Dedifferentiated amniotic fluid mesenchymal stem cell (primary cell): Measurements from ENCODE around the gene AVL9.
A peak's percentile ranks its signal among the peaks of the same experiment; 100 is the strongest.
"Not testable (repeated sequence)": the region's sequence is repeated elsewhere in the genome, so short reads cannot be mapped to it uniquely, and the experiment has no call there.

Source experiments
- DNase-seq: peaks from one replicate; pipeline ENCODE4 v3.0.0-alpha.2; 2016; ENCODE audit errors: extremely low spot score

The AVL9 gene

GRCh38 chr7:32587411-32587948, 92.2 kb downstream of the AVL9 start:
- peak; percentile 58 for DNase-seq

GRCh38 chr7:32588657-32589056, 93.4 kb downstream of the AVL9 start:
- DNase-seq = peak; percentile 23

GRCh38 chr7:32591938-32592337, 96.6 kb downstream of the AVL9 start:
- no peak for DNase-seq

GRCh38 chr7:32592701-32593100, 97.4 kb downstream of the AVL9 start:
- DNase-seq = no peak

- no peak for DNase-seq
These were observed 99.7 kb downstream of the AVL9 start for GRCh38 chr7:32594965-32595490.

GRCh38 chr7:32601196-32601595, 105.9 kb downstream of the AVL9 start:
- DNase-seq = not testable (repeated sequence)

- DNase-seq = no peak
These were observed 107.2 kb downstream of the AVL9 start for GRCh38 chr7:32602470-32602869.

GRCh38 chr7:32603492-32603891, 108.2 kb downstream of the AVL9 start:
- not testable (repeated sequence) for DNase-seq

GRCh38 chr7:32604047-32604446, 108.8 kb downstream of the AVL9 start:
- DNase-seq = not testable (repeated sequence)

GRCh38 chr7:32605032-32605431, 109.7 kb downstream of the AVL9 start:
- DNase-seq = no peak

GRCh38 chr7:32609463-32609862, 114.2 kb downstream of the AVL9 start:
- DNase-seq = no peak

GRCh38 chr7:32611201-32612099, 116.2 kb downstream of the AVL9 start:
- peak; percentile 17 for DNase-seq

- DNase-seq = peak; percentile 77
These were observed 121.3 kb downstream of the AVL9 start for GRCh38 chr7:32616625-32617024.

- DNase-seq = no peak
These were observed 123.2 kb downstream of the AVL9 start for GRCh38 chr7:32618470-32618869.

GRCh38 chr7:32618987-32619386, 123.7 kb downstream of the AVL9 start:
- DNase-seq = no peak

GRCh38 chr7:32619416-32619815, 124.1 kb downstream of the AVL9 start:
- not testable (repeated sequence) for DNase-seq

GRCh38 chr7:32631021-32631420, 135.7 kb downstream of the AVL9 start:
- DNase-seq = no peak

GRCh38 chr7:32631590-32632497, 136.6 kb downstream of the AVL9 start:
- DNase-seq = not testable (repeated sequence)

GRCh38 chr7:32633446-32633845, 138.2 kb downstream of the AVL9 start:
- not testable (repeated sequence) for DNase-seq

- not testable (repeated sequence) for DNase-seq
These were observed 139.6 kb downstream of the AVL9 start for GRCh38 chr7:32634798-32635393.

- DNase-seq = not testable (repeated sequence)
These were observed 141.6 kb downstream of the AVL9 start for GRCh38 chr7:32636725-32637462.
